Endodermal cell (in vitro differentiated cells): Measurements from ENCODE around the gene ATP2B2. TPM values are rescaled to one million over a fixed set of nuclear protein-coding genes. Genes with fewer than 3 reads are reported as not detected.

Experiments
- DNase-seq: peaks from one replicate; pipeline ENCODE4 v3.0.0-alpha.2; 2017
- H3K27ac ChIP-seq: 2 replicates; pipeline ENCODE4 v1.5.1; 2013; ENCODE audit warnings: mild to moderate bottlenecking, low read depth, low read length, moderate library complexity
- H3K27me3 ChIP-seq: 2 replicates; pipeline ENCODE4 v1.6.1; 2013; ENCODE audit warnings: mild to moderate bottlenecking, low read length, moderate library complexity; ENCODE audit not compliant: insufficient read depth, control insufficient read depth, poor library complexity, severe bottlenecking
- H3K36me3 ChIP-seq: 2 replicates; pipeline ENCODE4 v1.7.0; 2013; ENCODE audit warnings: mild to moderate bottlenecking, low read length, moderate library complexity; ENCODE audit not compliant: control insufficient read depth, insufficient read depth
- H3K4me1 ChIP-seq: one replicate; pipeline ENCODE4 v1.7.0; 2013; ENCODE audit warnings: low read length; ENCODE audit not compliant: control insufficient read depth, insufficient read depth
- H3K4me3 ChIP-seq: 2 replicates; pipeline ENCODE4 v1.5.1; 2013; ENCODE audit warnings: mild to moderate bottlenecking, low read length, moderate library complexity
- H3K9ac ChIP-seq: 2 replicates; pipeline ENCODE4 v1.6.1; 2013; ENCODE audit warnings: mild to moderate bottlenecking, low read length, moderate library complexity; ENCODE audit not compliant: poor library complexity, severe bottlenecking; ENCODE audit errors: extremely low read depth
- H3K9me3 ChIP-seq: 2 replicates; pipeline ENCODE4 v1.6.1; 2013; ENCODE audit warnings: mild to moderate bottlenecking, low read length, moderate library complexity; ENCODE audit not compliant: control insufficient read depth
- H3K27ac Mint-ChIP-seq: 2 replicates; pipeline ENCODE4 v1.8.0; 2020; ENCODE audit warnings: mixed read lengths
- H3K27me3 Mint-ChIP-seq: 2 replicates; pipeline ENCODE4 v1.8.0; 2021; ENCODE audit warnings: mild to moderate bottlenecking, mixed read lengths; ENCODE audit not compliant: insufficient read depth
- H3K36me3 Mint-ChIP-seq: 2 replicates; pipeline ENCODE4 v1.8.0; 2020; ENCODE audit warnings: low read depth, mixed read lengths
- H3K4me1 Mint-ChIP-seq: 2 replicates; pipeline ENCODE4 v1.8.0; 2020; ENCODE audit warnings: mixed read lengths
- H3K4me3 Mint-ChIP-seq: 2 replicates; pipeline ENCODE4 v1.8.0; 2020; ENCODE audit warnings: mild to moderate bottlenecking, moderate library complexity, mixed read lengths
- H3K9me3 Mint-ChIP-seq: 2 replicates; pipeline ENCODE4 v1.8.0; 2020; ENCODE audit warnings: mild to moderate bottlenecking, mixed read lengths
- CTCF ChIP-seq: fragments of 200-600 bp; sonication (generic); conservative IDR thresholded peaks from 2 replicates; pipeline ENCODE4 v1.5.0; 2021; ENCODE audit warnings: antibody characterized with exemption, mild to moderate bottlenecking
- WGBS, 2 experiments: methylation state at CpG; one replicate each; pipeline versions ENCODE4 v1.1.5 to v1.1.7; 2013; ENCODE audit warnings: missing lambda C conversion rate in 2 of 2, mixed read lengths in 1 of 2; ENCODE audit not compliant: insufficient coverage in 1 of 2, insufficient read length in 1 of 2; 5-methylcytosine and 5-hydroxymethylcytosine counted together
- total RNA-seq, 2 donors: library from RNA; stranded (reverse); fragmentation: NEBNext Ultra II Directional in 1 of 2; extraction: Animal tissue kit (Norgen Biotek cat#: 25700) in 1 of 2; gene quantifications; 2 replicates in 1 of 2; 3 replicates in 1 of 2; pipeline ENCODE4 v1.2.1, GENCODE V29; 2021

The ATP2B2 gene
- total RNA-seq, 2 donors from 2014 or later: 0.09 TPM; not detected in 1

DNA sequence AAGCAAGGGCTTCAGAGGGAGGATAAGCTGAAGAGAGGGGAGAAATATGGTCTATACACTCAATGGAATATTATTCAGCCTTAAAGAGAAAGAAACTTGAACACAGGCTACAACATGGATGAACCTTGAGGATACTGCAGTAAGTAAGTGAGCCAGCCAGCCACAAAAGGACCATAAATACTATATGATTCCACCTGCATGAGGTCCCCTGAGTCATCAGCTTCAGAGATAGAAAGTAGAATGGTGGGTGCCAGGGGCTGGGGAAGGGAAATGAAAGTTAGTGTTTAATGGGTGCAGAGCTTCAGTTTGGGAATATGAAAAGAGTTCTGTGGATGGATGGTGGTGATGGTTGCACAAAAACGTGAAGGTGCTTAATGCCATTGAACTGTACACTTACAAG, 116.0 kb downstream of the ATP2B2 start:
- no peak overlapping the region for H3K9ac ChIP-seq
- WGBS, 2 experiments: 91% methylated on average over 1 of the region's 1 CpG; no CpG with 5 or more reads in 1 of the 2 experiments
- Mint-ChIP-seq H3K36me3 (no peaks in the 10 kb centered on the region), H3K9me3 (no peaks in the 10 kb centered on the region), H3K27me3 (peaks cover 3% of the 10 kb centered on the region), H3K27ac (no peak overlapping the region), H3K4me1 (peaks cover 45% of the 10 kb centered on the region), H3K4me3 (no peak overlapping the region)
- no peak for TF ChIP-seq CTCF
- no peak overlapping the region for H3K27ac ChIP-seq
- peaks cover 5% of the 10 kb centered on the region for H3K9me3 ChIP-seq
- no peak for DNase-seq
- H3K36me3 ChIP-seq: no peaks in the 10 kb centered on the region
- H3K4me3 ChIP-seq: no peak overlapping the region
- no peaks in the 10 kb centered on the region for H3K27me3 ChIP-seq
- H3K4me1 ChIP-seq: no peaks in the 10 kb centered on the region

- TF ChIP-seq CTCF: no peak
- Mint-ChIP-seq H3K9me3 (no peaks in the 10 kb centered on the region), H3K4me3 (no peak overlapping the region), H3K4me1 (peaks cover 46% of the 10 kb centered on the region), H3K27me3 (peaks cover under 1% of the 10 kb centered on the region), H3K27ac (no peak overlapping the region), H3K36me3 (no peaks in the 10 kb centered on the region)
- H3K4me3 ChIP-seq: no peak overlapping the region
- H3K27ac ChIP-seq: no peak overlapping the region
- no peaks in the 10 kb centered on the region for H3K36me3 ChIP-seq
- no peak for DNase-seq
- no peaks in the 10 kb centered on the region for H3K4me1 ChIP-seq
- no peak overlapping the region for H3K9ac ChIP-seq
- peaks cover 5% of the 10 kb centered on the region for H3K9me3 ChIP-seq
- 82 to 83% methylated on average over 2 to 6 of the region's 6 CpGs for WGBS, 2 experiments
- H3K27me3 ChIP-seq: no peaks in the 10 kb centered on the region
Measured at GRCh38 chr3:10387881-10388609, 117.3 kb downstream of the ATP2B2 start.

- H3K9ac ChIP-seq: no peak overlapping the region
- no peaks in the 10 kb centered on the region for H3K9me3 Mint-ChIP-seq
- H3K4me1 ChIP-seq: no peaks in the 10 kb centered on the region
Measured at GRCh38 chr3:10386121-10386520, 119.3 kb downstream of the ATP2B2 start.

More at GRCh38 chr3:10386121-10386520, 119.3 kb downstream of the ATP2B2 start:
- TF ChIP-seq CTCF: no peak
- Mint-ChIP-seq H3K4me3 (no peak overlapping the region), H3K27ac (no peak overlapping the region), H3K4me1 (peaks cover 33% of the 10 kb centered on the region), H3K36me3 (no peaks in the 10 kb centered on the region), H3K27me3 (no peaks in the 10 kb centered on the region)
- H3K27me3 ChIP-seq: no peaks in the 10 kb centered on the region
- no peak for DNase-seq
- H3K36me3 ChIP-seq: no peaks in the 10 kb centered on the region
- no peak overlapping the region for H3K4me3 ChIP-seq
- H3K9me3 ChIP-seq: peaks cover 5% of the 10 kb centered on the region
- WGBS, 2 experiments: 79% methylated on average over 1 of the region's 1 CpG; no CpG with 5 or more reads in 1 of the 2 experiments
- no peak overlapping the region for H3K27ac ChIP-seq
